ENCODE measurements around the gene FLYWCH1. TPM values are rescaled to one million over a fixed set of nuclear protein-coding genes. Genes with fewer than 3 reads are reported as not detected.

FLYWCH1 gene
- total RNA-seq, 1 experiment from 2014 or later: 12.5 TPM

- H3K4me1 Mint-ChIP-seq: peaks cover 26 to 31% of the 10 kb centered on the region in 2 experiments
- Histone ChIP-seq H3K18ac (ENCODE audit: insufficient read length, low read depth, low read length) (peak within 1 kb of the TSS; percentile 76), H2BK15ac (ENCODE audit: low read depth, low read length) (no peak within 1 kb of the TSS), H3K23ac (ENCODE audit: insufficient read length, low read depth, low read length) (no peak within 1 kb of the TSS), H3K79me2 (ENCODE audit: insufficient read depth, low read length) (no peaks in the 10 kb centered on the region; the same call in 1 of the 2 replicates), H3K23me2 (ENCODE audit: insufficient read length, low read depth, low read length, poor library complexity, severe bottlenecking) (peaks cover 9% of the 10 kb centered on the region), H3K9ac (ENCODE audit: extremely low read depth, insufficient read length, low read length) (peak within 1 kb of the TSS; percentile 56), H3K14ac (ENCODE audit: insufficient read depth, low read length) (peak within 1 kb of the TSS; percentile 47), H2BK120ac (ENCODE audit: low read depth, low read length, poor library complexity, severe bottlenecking) (no peak within 1 kb of the TSS), H3K27me3 (ENCODE audit: insufficient read depth, low read length) (no peaks in the 10 kb centered on the region), H2AFZ (ENCODE audit: low read length) (no peak within 1 kb of the TSS), H3K56ac (ENCODE audit: insufficient read length, low read depth, low read length) (no peak within 1 kb of the TSS), H3K4me1 (ENCODE audit: insufficient read depth, low read length) (no peaks in the 10 kb centered on the region), H2BK5ac (ENCODE audit: insufficient read length, low read length) (no peak within 1 kb of the TSS), H3K27ac (ENCODE audit: insufficient read length, low read depth, low read length) (no peak within 1 kb of the TSS), H3K4ac (ENCODE audit: low read depth, low read length) (no peak within 1 kb of the TSS), H2BK12ac (ENCODE audit: insufficient read length, low read depth, low read length) (no peak within 1 kb of the TSS), H4K91ac (ENCODE audit: insufficient read length, low read depth, low read length) (no peak within 1 kb of the TSS), H3T11ph (ENCODE audit: low read length) (no peak within 1 kb of the TSS), H3K79me1 (ENCODE audit: insufficient read depth, low read depth, low read length, poor library complexity, severe bottlenecking) (no peaks in the 10 kb centered on the region), H3K4me2 (ENCODE audit: insufficient read depth, insufficient read length, low read length) (peak within 1 kb of the TSS; percentile 28), H2AK5ac (ENCODE audit: insufficient read length, low read length) (no peak within 1 kb of the TSS), H3K9me3 (ENCODE audit: control insufficient read depth, low read depth, low read length) (no peaks in the 10 kb centered on the region), H4K5ac (ENCODE audit: insufficient read length, low read depth, low read length) (no peak within 1 kb of the TSS), H4K20me1 (ENCODE audit: control insufficient read depth, insufficient read depth, insufficient read length) (no peaks in the 10 kb centered on the region), H2BK20ac (ENCODE audit: low read depth, low read length, poor library complexity, severe bottlenecking) (no peak within 1 kb of the TSS), H4K8ac (replicated peaks; ENCODE audit: insufficient read length, low read depth, low read length) (no peak within 1 kb of the TSS)
- no peak for TF ChIP-seq CTCF (conservative IDR thresholded peaks at IDR 0.05)
- peak within 1 kb of the TSS; percentile 87 to 90 for H3K4me3 Mint-ChIP-seq
- H3K27me3 Mint-ChIP-seq (ENCODE audit: low read depth): peaks cover 6% of the 10 kb centered on the region
- H3K27ac Mint-ChIP-seq: peak within 1 kb of the TSS; percentile 90 to 99 (median 91)
- H3K36me3 Mint-ChIP-seq (ENCODE audit: insufficient read depth in 1 of 3, low read depth in 3 of 3): peaks cover 7 to 28% (median 21%) of the 10 kb centered on the region in 3 experiments; a peak in 6 of 7 replicates
- no peaks in the 10 kb centered on the region for H3K9me3 Mint-ChIP-seq
- no CpG with 5 or more reads among the region's 91 CpGs for WGBS (ENCODE audit: extremely low coverage, insufficient read length, low lambda C conversion rate)
- DNase-seq: peak; percentile 87
Measured at GRCh38 chr16:2980227-2981176, 68.8 kb downstream of the FLYWCH1 start, which contains the start of gene PKMYT1. TSS of gene PKMYT1 (minus strand) at chr16:2980446. CDS start at chr16:2979657, 789 bp downstream.

All from H9 (cell line).